ENCODE data around the gene RAB34.

The RAB34 gene

GRCh38 chr17:28675490-28675889 lies 42.2 kb downstream of the RAB34 start:
- 0 out of 3 replicates have a peak, but pooled peaks have one; percentile 31 for ATAC-seq
- TF ChIP-seq ARNTL (CRISPR knock-in tag; IDR thresholded peaks at IDR 0.05; ENCODE audit: borderline replicate concordance, low read depth) (no peak), ZNF565 (CRISPR knock-in tag; conservative IDR thresholded peaks at IDR 0.05; ENCODE audit: low read depth) (no peak), TSHZ2 (CRISPR knock-in tag; IDR thresholded peaks at IDR 0.05) (no peak), OSR1 (CRISPR knock-in tag; IDR thresholded peaks at IDR 0.05) (no peak), GLIS3 (CRISPR knock-in tag; IDR thresholded peaks at IDR 0.05) (no peak), PPARA (CRISPR knock-in tag; IDR thresholded peaks at IDR 0.05; ENCODE audit: borderline replicate concordance) (no peak), ZNF8 (CRISPR knock-in tag; IDR thresholded peaks at IDR 0.05) (no peak), TOX (CRISPR knock-in tag; IDR thresholded peaks at IDR 0.05; ENCODE audit: borderline replicate concordance) (no peak), CSRNP3 (CRISPR knock-in tag; IDR thresholded peaks at IDR 0.05) (no peak)
- TF ChIP-seq, protein P1, sequence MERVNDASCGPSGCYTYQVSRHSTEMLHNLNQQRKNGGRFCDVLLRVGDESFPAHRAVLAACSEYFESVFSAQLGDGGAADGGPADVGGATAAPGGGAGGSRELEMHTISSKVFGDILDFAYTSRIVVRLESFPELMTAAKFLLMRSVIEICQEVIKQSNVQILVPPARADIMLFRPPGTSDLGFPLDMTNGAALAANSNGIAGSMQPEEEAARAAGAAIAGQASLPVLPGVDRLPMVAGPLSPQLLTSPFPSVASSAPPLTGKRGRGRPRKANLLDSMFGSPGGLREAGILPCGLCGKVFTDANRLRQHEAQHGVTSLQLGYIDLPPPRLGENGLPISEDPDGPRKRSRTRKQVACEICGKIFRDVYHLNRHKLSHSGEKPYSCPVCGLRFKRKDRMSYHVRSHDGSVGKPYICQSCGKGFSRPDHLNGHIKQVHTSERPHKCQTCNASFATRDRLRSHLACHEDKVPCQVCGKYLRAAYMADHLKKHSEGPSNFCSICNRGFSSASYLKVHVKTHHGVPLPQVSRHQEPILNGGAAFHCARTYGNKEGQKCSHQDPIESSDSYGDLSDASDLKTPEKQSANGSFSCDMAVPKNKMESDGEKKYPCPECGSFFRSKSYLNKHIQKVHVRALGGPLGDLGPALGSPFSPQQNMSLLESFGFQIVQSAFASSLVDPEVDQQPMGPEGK (CRISPR knock-in tag; IDR thresholded peaks at IDR 0.05; ENCODE audit: borderline replicate concordance): no peak

DNA sequence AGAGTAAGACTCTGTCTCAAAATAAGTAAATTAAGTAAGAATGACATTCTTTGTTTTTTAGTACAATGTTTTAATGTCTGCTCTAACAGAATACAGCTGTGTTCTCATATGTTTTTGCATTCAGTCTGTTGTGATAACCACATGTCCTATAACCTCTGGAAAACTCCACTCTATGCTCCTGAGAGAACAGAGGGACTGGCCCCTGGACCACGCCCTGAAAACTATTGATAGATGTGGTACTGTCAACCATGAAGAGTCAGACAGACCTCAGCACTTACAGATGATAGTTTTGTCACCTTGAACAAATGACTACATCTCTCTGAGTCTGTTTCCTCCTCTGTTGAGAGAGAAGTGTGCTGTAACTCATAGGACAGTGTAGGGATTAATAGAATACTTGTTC lies 47.8 kb downstream of the RAB34 start:
- TF ChIP-seq OSR1 (CRISPR knock-in tag; IDR thresholded peaks at IDR 0.05) (no peak), BACH2 (CRISPR knock-in tag; IDR thresholded peaks at IDR 0.05; ENCODE audit: borderline replicate concordance) (no peak), ZNF8 (CRISPR knock-in tag; IDR thresholded peaks at IDR 0.05) (no peak), TCF4 (CRISPR knock-in tag; IDR thresholded peaks at IDR 0.05; ENCODE audit: borderline replicate concordance) (no peak), ZFP3 (CRISPR knock-in tag; IDR thresholded peaks at IDR 0.05) (no peak), POU6F1 (CRISPR knock-in tag; IDR thresholded peaks at IDR 0.05; ENCODE audit: borderline replicate concordance, low read depth) (no peak), GLIS3 (CRISPR knock-in tag; IDR thresholded peaks at IDR 0.05) (no peak), TOX (CRISPR knock-in tag; IDR thresholded peaks at IDR 0.05; ENCODE audit: borderline replicate concordance) (no peak), ZC3H10 (CRISPR knock-in tag; IDR thresholded peaks at IDR 0.05) (no peak), ZNF565 (CRISPR knock-in tag; conservative IDR thresholded peaks at IDR 0.05; ENCODE audit: low read depth) (no peak), SNAI2 (CRISPR knock-in tag; IDR thresholded peaks at IDR 0.05) (no peak), CREB5 (CRISPR knock-in tag; IDR thresholded peaks at IDR 0.05; ENCODE audit: low read depth) (no peak), TSHZ2 (CRISPR knock-in tag; IDR thresholded peaks at IDR 0.05) (no peak)
- ATAC-seq: no peak

All from SK-N-SH treated with all-trans-retinoic acid at 6 μM for 48 hours (cell line).